Fibroblast of skin of right biceps (primary cell): ENCODE results near the gene AKR1C1.
"Not testable (repeated sequence)": the region's sequence is repeated elsewhere in the genome, so short reads cannot be mapped to it uniquely, and the experiment has no call there.

Experiments used
- DNase-seq: peaks from one replicate; pipeline ENCODE4 v3.0.0-alpha.2; 2013

Gene AKR1C1

DNA sequence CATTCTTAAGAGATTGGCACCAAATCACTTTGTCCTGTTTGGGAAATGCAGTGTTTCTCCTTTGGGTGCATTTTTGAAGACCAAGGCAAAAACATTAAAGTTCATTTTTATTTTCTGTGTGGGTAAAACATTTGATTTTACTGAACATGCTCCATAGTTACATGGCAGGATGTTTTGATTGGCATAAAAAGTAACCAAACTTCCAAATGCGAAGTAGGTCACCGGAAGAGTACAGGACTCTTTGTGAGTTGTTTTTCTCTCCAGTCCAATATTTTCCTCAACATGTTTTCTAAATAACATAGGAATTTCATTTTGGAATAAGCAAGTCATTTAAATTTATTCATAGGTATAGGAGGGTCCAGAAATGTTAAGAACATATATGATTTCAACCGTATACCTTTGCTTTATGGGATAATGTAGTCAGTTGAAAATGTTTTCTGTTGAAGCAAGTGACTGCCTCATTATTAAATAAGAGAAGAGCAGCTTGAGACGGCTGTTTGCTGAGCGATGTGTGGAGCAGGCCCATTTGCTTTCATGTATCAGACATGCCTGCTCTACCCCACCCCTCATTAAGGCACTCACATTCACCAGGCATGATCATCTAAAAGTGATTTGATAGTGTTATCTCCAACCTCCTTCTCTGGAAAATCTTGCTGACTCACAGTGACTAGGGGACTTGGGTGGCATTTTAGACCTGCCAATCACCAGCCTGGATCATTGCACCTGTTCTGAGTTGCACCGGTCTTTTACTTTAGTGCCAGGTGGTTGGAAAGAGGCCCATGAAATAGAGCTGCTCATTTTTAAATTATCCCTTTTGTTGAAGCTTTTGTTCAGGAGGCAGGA lies 56.8 kb downstream of the AKR1C1 start:
- DNase-seq: not testable (repeated sequence)

DNA sequence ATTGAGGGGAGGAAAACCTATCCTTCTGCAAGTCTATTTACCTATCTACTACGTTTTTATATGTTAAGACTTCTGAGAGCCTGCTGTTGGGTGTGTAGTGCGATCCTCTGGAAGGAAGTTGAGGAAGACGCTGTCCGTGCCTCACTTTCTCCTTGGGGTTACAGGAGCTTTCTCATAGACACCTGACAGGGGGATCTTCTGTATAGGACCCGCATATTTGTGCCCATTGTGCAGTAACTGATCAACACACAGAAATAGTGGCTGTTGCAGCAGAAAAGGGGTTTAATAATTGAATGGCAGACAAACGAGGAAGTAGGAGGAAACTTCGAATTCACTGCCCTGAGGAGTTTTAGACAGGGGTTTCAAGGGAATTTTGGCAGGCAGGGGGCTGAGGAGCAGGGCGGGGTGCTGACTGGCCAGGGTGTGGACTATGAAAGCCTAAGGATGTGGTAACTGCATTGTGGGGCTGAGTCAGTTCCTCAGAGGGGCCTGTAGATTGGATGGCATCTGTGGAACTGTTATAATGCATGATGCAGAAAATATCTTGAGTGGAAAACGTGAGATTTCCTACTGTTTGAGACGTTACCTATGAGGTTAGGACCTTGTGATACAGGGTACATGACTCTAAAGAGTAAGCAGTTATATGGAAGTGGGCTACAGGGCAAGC lies 58.5 kb downstream of the AKR1C1 start:
- not testable (repeated sequence) for DNase-seq

DNA sequence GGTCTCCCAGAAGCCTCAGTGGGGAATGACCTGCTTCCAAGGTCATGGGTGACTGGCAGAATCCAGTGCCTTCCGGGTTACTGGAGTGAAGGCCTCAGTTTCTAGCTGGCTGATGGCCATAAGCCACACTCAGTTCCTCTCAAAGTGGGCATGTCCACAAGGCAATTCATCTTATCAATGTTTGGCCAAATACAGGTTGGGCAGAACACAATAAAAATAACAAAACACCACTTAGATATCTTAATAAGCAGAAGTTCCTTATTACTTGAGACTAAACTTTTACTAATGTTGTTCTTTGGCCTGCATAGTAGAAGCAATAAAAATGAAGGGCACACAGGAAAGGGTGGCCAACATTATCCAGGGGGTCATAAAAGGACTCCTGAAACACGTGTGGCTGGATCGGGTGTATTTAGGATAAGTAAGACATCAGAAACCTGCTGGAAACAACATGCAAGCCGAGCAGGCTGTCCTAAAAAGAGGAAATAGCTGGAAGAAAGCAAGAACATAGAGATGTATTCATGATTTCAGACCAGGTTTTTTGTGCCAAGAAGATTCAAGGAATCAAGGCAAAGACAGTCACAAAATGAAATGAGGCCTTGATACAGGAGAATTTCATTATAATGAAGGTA lies 60.1 kb downstream of the AKR1C1 start:
- DNase-seq: no peak

DNA sequence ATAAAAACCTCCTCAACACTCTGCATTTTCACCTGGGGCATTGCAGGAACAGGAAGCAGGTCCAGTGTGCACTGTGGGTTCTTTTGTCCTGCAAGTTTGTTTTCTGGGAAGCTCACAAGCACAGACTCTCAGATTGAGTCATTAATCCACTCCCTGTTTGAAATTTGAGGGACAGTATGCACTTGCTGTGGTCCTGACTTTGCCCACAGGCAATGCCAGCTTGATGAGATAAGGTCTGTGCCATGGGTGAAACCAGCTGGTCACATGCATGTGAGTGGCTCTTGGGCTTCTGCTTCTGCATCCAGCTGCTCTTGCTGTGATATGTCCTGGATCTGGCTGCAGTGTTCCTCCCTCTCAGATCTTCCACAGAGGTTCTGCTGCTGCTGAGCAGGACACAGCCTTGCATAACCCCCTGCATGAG lies 62.3 kb downstream of the AKR1C1 start:
- DNase-seq: not testable (repeated sequence)

DNA sequence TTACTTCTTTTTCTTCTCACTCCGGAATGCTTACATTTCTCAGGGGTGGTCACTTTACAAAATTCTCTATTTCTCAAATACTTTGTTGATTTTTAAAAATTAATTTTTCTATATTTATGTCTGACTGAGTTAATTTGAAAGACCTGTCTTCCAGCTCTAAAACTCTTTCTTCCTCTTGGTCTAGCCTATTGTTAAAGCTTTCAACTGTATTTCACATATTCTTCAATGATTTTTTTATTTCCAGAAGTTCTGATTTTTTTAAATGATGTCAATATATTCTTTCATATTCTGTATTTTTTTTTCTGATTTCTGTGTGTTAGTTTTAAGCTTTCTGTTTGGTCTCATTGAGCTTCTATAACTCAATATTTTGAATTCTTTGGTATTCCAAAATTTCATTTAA lies 67.8 kb downstream of the AKR1C1 start:
- no peak for DNase-seq

DNA sequence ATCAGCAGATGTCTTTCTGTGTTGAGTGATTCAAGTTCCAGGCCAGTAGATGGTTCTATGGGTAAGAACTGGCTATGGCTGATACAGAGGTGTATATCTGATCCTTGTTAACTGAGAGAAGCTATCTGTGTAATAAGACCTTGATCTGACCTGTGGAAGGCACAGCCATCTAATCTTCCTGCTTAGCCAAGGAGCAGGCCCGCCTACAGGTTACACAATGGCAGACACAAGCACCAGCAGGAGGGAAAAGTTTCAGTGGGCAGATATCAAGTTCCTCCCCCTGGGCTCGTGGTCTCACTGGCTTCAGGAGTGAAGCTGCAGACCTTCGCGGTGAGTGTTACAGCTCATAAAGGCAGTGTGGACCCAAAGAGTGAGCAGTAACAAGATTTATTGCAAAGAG lies 68.4 kb downstream of the AKR1C1 start:
- DNase-seq: not testable (repeated sequence)

DNA sequence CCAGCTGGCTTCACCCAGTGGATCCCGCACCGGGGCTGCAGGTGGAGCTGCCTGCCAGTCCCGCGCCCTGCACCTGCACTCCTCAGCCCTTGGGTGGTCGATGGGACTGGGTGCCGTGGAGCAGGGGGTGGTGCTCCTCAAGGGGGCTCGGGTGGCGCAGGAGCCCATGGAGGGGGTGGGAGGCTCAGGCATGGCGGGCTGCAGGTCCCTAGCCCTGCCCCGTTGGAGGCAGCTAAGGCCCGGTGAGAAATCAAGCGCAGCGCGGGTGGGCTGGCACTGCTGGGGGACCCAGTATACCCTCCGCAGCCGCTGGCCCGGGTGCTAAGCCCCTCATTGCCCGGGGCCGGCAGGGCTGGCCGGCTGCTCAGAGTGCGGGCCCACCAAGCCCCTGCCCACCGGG lies 69.2 kb downstream of the AKR1C1 start:
- DNase-seq: not testable (repeated sequence)
